K562 (cell line): ENCODE results near the gene TOGARAM2. TPM values are rescaled to one million over a fixed set of nuclear protein-coding genes. Genes with fewer than 3 reads are reported as not detected.

Experiments used
- ATAC-seq: fragments of 200-7000 bp; cut with Tn5 transposase; 3 replicates; pipeline ENCODE4 v1.9.1; 2020; ENCODE audit warnings: moderate library complexity
- BruUV-seq: library from RNA; stranded (reverse); fragments of 400-500 nt; replicated peaks from 2 replicates; lab custom pipeline; 2021; lab: Mats Ljungman, UMichigan
- CTCF ChIA-PET: fragments of 300-600 bp; formaldehyde crosslinking; extraction: SDS; loops from one replicate; lab custom pipeline; 2021; ENCODE audit warnings: low intra/inter-chr PET ratio; lab: Yijun Ruan, JAX
- POLR2A ChIA-PET: fragments of 300-600, 350-650 bp; sonication (Branson Sonifier 250); formaldehyde crosslinking; extraction: SDS; loops from one replicate; lab custom pipeline; 2021; ENCODE audit warnings: antibody characterized with exemption, inconsistent platforms; lab: Yijun Ruan, JAX
- DNase-seq, 4 experiments: peaks; one replicate each; pipeline versions ENCODE4 v3.0.0 to v3.0.0-alpha.2; 2011 to 2018; ENCODE audit warnings: low spot score in 3 of 4, mixed read lengths in 3 of 4; ENCODE audit errors: extremely low read depth in 1 of 4
- FAIRE-seq: peaks from 2 replicates; lab custom pipeline; 2011; peaks lifted over from hg19 to GRCh38; lab: Jason Lieb, UNC
- H2AFZ ChIP-seq: 2 replicates; pipeline ENCODE4 v1.6.0; 2011; ENCODE audit warnings: low read depth, low read length, control low read depth, inconsistent platforms
- H3K27ac ChIP-seq: fragments of 200-600 bp; 3 replicates; pipeline ENCODE4 v1.8.0; 2011; ENCODE audit warnings: low read depth, mild to moderate bottlenecking, control low read depth, inconsistent platforms, low read length, moderate library complexity, mixed read lengths; ENCODE audit errors: extremely low read depth
- H3K27me3 ChIP-seq, 2 experiments: fragments of 300-600 bp in 1 of 2; 2 replicates in 1 of 2; 3 replicates in 1 of 2; pipeline versions ENCODE4 v1.6.0 to v1.8.0; 2011; ENCODE audit warnings: inconsistent platforms in 2 of 2, low read length in 2 of 2, mild to moderate bottlenecking in 1 of 2, mixed read lengths in 1 of 2, moderate library complexity in 1 of 2; ENCODE audit not compliant: control insufficient read depth in 2 of 2, insufficient read depth in 2 of 2
- H3K36me3 ChIP-seq: fragments of 300-600 bp; 3 replicates; pipeline ENCODE4 v1.8.0; 2011; ENCODE audit warnings: mild to moderate bottlenecking, low read length, inconsistent platforms; ENCODE audit not compliant: control insufficient read depth, insufficient read depth
- H3K4me1 ChIP-seq, 2 experiments: fragments of 200-600 bp in 1 of 2; replicated peaks in 1 of 2; 2 replicates in 1 of 2; 3 replicates in 1 of 2; pipeline versions ENCODE4 v1.5.1 to v1.8.0; 2011; ENCODE audit warnings: inconsistent platforms in 2 of 2, low read length in 2 of 2, mild to moderate bottlenecking in 1 of 2, mixed read lengths in 1 of 2, moderate library complexity in 1 of 2; ENCODE audit not compliant: control insufficient read depth in 2 of 2, insufficient read depth in 2 of 2
- H3K4me2 ChIP-seq: 2 replicates; pipeline ENCODE4 v1.6.1; 2011; ENCODE audit warnings: low read length, control low read depth, inconsistent platforms, mixed read lengths; ENCODE audit not compliant: insufficient read depth
- H3K4me3 ChIP-seq: fragments of 200-600 bp; sonication (generic), shearing (Covaris generic); 2 replicates; pipeline ENCODE4 v1.5.1; 2016; ENCODE audit warnings: control low read depth, inconsistent platforms
- H3K79me2 ChIP-seq: fragments of 200-600 bp; 3 replicates; pipeline ENCODE4 v1.8.0; 2011; ENCODE audit warnings: low read length, inconsistent platforms; ENCODE audit not compliant: control insufficient read depth, insufficient read depth
- H3K9ac ChIP-seq, 2 experiments: 2 replicates each; pipeline versions ENCODE4 v1.6.0 to v1.6.1; 2011; ENCODE audit warnings: low read depth in 2 of 2, low read length in 2 of 2, control low read depth in 1 of 2, inconsistent platforms in 1 of 2, mild to moderate bottlenecking in 1 of 2, mixed read lengths in 1 of 2; ENCODE audit not compliant: insufficient read depth in 1 of 2
- H3K9me1 ChIP-seq: one replicate; pipeline ENCODE4 v1.6.0; 2011; ENCODE audit warnings: inconsistent platforms, mild to moderate bottlenecking, low read length, moderate library complexity; ENCODE audit not compliant: control insufficient read depth, insufficient read depth
- H3K9me3 ChIP-seq: replicated peaks from 2 replicates; pipeline ENCODE4 v1.5.1; 2011; ENCODE audit warnings: low read depth, low read length, inconsistent platforms; ENCODE audit not compliant: control insufficient read depth, insufficient read depth
- H4K20me1 ChIP-seq: replicated peaks from 2 replicates; pipeline ENCODE4 v1.6.1; 2011; ENCODE audit warnings: low read length, inconsistent platforms, mixed read lengths; ENCODE audit not compliant: control insufficient read depth, insufficient read depth
- ATF1 ChIP-seq, 2 experiments: fragments of 450-650 bp in 1 of 2; IDR thresholded peaks; 2 replicates each; pipeline ENCODE4 v1.6.1; 2016; ENCODE audit warnings: missing compliant biosample characterization in 1 of 2, missing genetic modification characterization in 1 of 2
- E2F1 ChIP-seq: sonication (generic); formaldehyde crosslinking; IDR thresholded peaks from 2 replicates; pipeline ENCODE4 v1.8.1; 2023; ENCODE audit warnings: mild to moderate bottlenecking, missing genetic modification reagents, moderate library complexity
- EZH2 ChIP-seq: IDR thresholded peaks from 2 replicates; pipeline ENCODE4 v1.6.1; 2012; ENCODE audit warnings: low read depth, mild to moderate bottlenecking, inconsistent platforms, low read length, borderline replicate concordance
- MGA ChIP-seq: fragments of 450-650 bp; IDR thresholded peaks from 2 replicates; pipeline ENCODE4 v1.6.1; 2016; ENCODE audit warnings: mild to moderate bottlenecking, moderate library complexity
- NRF1 ChIP-seq, 2 experiments: fragments of 450-650 bp; IDR thresholded peaks in 1 of 2; conservative IDR thresholded peaks in 1 of 2; 2 replicates each; pipeline ENCODE4 v1.6.1; 2014; ENCODE audit warnings: mild to moderate bottlenecking in 2 of 2
- SMARCA4 ChIP-seq: fragments of 450-650 bp; IDR thresholded peaks from 2 replicates; pipeline ENCODE4 v1.6.1; 2016
- U2AF2 ChIP-seq: fragments of 200-400 bp; formaldehyde crosslinking; optimal IDR thresholded peaks from 2 replicates; pipeline ENCODE3; 2017; ENCODE audit warnings: low read depth, mild to moderate bottlenecking, low read length
- ZNF174 ChIP-seq: fragments of 250-450 bp; sonication (Bioruptor Pico); IDR thresholded peaks from 2 replicates; pipeline ENCODE4 v1.4.0; 2020; ENCODE audit warnings: mild to moderate bottlenecking
- WGBS: fragments of 100-300 bp; shearing (Covaris generic); methylation state at CpG from one replicate; pipeline ENCODE4 v1.1.6; 2016; ENCODE audit warnings: low coverage, mixed read lengths; ENCODE audit not compliant: insufficient coverage; ENCODE audit errors: missing lambda C conversion rate; 5-methylcytosine and 5-hydroxymethylcytosine counted together
- in situ Hi-C: fragments of 300-500 bp; cut with MboI; formaldehyde crosslinking; loops from 4 replicates; pipeline ENCODE4 v1.15.0; 2018; ENCODE audit warnings: inconsistent platforms, mixed read lengths
- intact Hi-C: fragments of 100-400 bp; cut with micrococcal nuclease; formaldehyde crosslinking; loops from 2 replicates; pipeline ENCODE4 v1.14.2; 2022
- polyA plus RNA-seq, 8 experiments: library from polyadenylated mRNA; depleted of rRNA in 4 of 8; stranded (reverse) in 5 of 8; unstranded in 3 of 8; fragments of >200 nt; fragmentation: Nextera tagmentation in 2 of 8; fragmentation: Illumina TruSeq in 1 of 8; extraction: Ambion mirVana in 2 of 8; extraction: Trizol in 1 of 8; gene quantifications; 2 replicates each; pipeline versions ENCODE4 v1.2.1 to v1.2.3, GENCODE V29; 2011 to 2014; ENCODE audit warnings: inconsistent platforms in 1 of 8, missing spikeins in 1 of 8
- total RNA-seq, 7 experiments: library from RNA; depleted of rRNA in 6 of 7; stranded (reverse); fragments of >200 nt in 6 of 7; fragmentation: Illumina TruSeq in 2 of 7; extraction: Trizol in 2 of 7; gene quantifications; 2 replicates each; pipeline versions ENCODE4 v1.2.1 to v1.2.3, GENCODE V29; 2011 to 2021; ENCODE audit warnings: low replicate concordance in 1 of 7

Gene TOGARAM2
- total and polyA plus RNA-seq, 9 of the 15 experiments (the other 6 are each of a cell fraction or from before 2014, with no cell fraction given) = not detected

GRCh38 chr2:28955467-28955866 lies 25.6 kb upstream of the TOGARAM2 start:
- Histone ChIP-seq H3K9ac (peak overlapping the region in 1 of 2 experiments; percentile 27; a peak in 1 of 4 replicates), H2AFZ (peak overlapping the region; percentile 83; the same call in 1 of the 2 replicates), H3K4me3 (no peak overlapping the region), H3K9me1 (no peaks in the 10 kb centered on the region), H3K36me3 (no peaks in the 10 kb centered on the region), H4K20me1 (peaks cover 4% of the 10 kb centered on the region; the same call in 1 of the 2 replicates), H3K27me3 (peaks cover 9 to 10% of the 10 kb centered on the region in 2 experiments; a peak in 4 of 5 replicates), H3K9me3 (no peaks in the 10 kb centered on the region), H3K27ac (no peak overlapping the region), H3K4me2 (peak overlapping the region; percentile 61), H3K4me1 (peaks cover 6 to 10% of the 10 kb centered on the region in 2 experiments; a peak in 4 of 5 replicates), H3K79me2 (no peaks in the 10 kb centered on the region)
- ATAC-seq (peak; percentile 24), DNase-seq (peak in 1 of 4 experiments; percentile 13), FAIRE-seq (peak; percentile 6)
- WGBS = 9% methylated on average over 5 of the region's 5 CpGs
- intact Hi-C loops = loop anchor here (5.0 to 10.0 kb wide), 5 partner anchors 57 to 1119 kb away; no protein-coding TSS in a partner anchor
- CTCF ChIA-PET = interaction anchor here (1.1 to 3.0 kb wide), 2 partner anchors 134 to 242 kb away, joined by 3 to 15 read pairs; no protein-coding TSS in a partner anchor
- POLR2A ChIA-PET = interaction anchor here (0.6 kb wide), 1 partner anchor 254 kb away, joined by 3 read pairs; no protein-coding TSS in a partner anchor
- no TSS peak for BruUV-seq
- in situ Hi-C loops = loop anchor here (5.0 to 25.0 kb wide), 3 partner anchors 133 to 1107 kb away; no protein-coding TSS in a partner anchor
- TF ChIP-seq U2AF2 = no peak
- no peak for TF ChIP-seq SMARCA4
- TF ChIP-seq E2F1 (CRISPR knock-in tag) = no peak
- no peak for TF ChIP-seq ZNF174 (CRISPR knock-in tag)
- TF ChIP-seq NRF1 (conservative IDR thresholded peaks at IDR 0.05 in 1 of 2, IDR thresholded peaks at IDR 0.05 in 1 of 2) = no peak
- TF ChIP-seq ATF1 (CRISPR knock-in tag; IDR thresholded peaks at IDR 0.05) = no peak
- no peak for TF ChIP-seq ATF1 (tag; IDR thresholded peaks at IDR 0.05)
- no peak for TF ChIP-seq MGA
- no peak for TF ChIP-seq EZH2
